SU-DHL-6 (cell line): ENCODE data around the gene FBXO5.

Source experiments
- CTCF ChIP-seq: fragments of 200-600 bp; sonication (generic); IDR thresholded peaks from one replicate; pipeline ENCODE4 v1.5.1; 2017; ENCODE audit warnings: antibody characterized with exemption, mild to moderate bottlenecking, low read length, moderate library complexity; ENCODE audit not compliant: insufficient read depth, poor library complexity, severe bottlenecking
- EZH2phosphoT487 ChIP-seq: fragments of 200-600 bp; sonication (generic), shearing (Covaris generic); conservative IDR thresholded peaks from 2 replicates; pipeline ENCODE4 v1.6.1; 2018; ENCODE audit warnings: mild to moderate bottlenecking, antibody characterized with exemption, low read length, moderate library complexity, mixed read lengths

- TF ChIP-seq CTCF (no peak), EZH2phosphoT487 (no peak)
These were observed 19.1 kb upstream of the FBXO5 start for GRCh38 chr6:153001767-153002612.
